IPS-11a (cell line): ENCODE data around the gene GJD3.
A peak's percentile ranks its signal among the peaks of the same experiment; 100 is the strongest.
"Not testable (repeated sequence)": the region's sequence is repeated elsewhere in the genome, so short reads cannot be mapped to it uniquely, and the experiment has no call there.

Experiments used
- H3K4me3 ChIP-seq: one replicate; pipeline ENCODE4 v1.5.1; 2013; ENCODE audit warnings: low read depth, low read length, control low read depth

GJD3 gene, protein sequence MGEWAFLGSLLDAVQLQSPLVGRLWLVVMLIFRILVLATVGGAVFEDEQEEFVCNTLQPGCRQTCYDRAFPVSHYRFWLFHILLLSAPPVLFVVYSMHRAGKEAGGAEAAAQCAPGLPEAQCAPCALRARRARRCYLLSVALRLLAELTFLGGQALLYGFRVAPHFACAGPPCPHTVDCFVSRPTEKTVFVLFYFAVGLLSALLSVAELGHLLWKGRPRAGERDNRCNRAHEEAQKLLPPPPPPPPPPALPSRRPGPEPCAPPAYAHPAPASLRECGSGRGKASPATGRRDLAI

DNA sequence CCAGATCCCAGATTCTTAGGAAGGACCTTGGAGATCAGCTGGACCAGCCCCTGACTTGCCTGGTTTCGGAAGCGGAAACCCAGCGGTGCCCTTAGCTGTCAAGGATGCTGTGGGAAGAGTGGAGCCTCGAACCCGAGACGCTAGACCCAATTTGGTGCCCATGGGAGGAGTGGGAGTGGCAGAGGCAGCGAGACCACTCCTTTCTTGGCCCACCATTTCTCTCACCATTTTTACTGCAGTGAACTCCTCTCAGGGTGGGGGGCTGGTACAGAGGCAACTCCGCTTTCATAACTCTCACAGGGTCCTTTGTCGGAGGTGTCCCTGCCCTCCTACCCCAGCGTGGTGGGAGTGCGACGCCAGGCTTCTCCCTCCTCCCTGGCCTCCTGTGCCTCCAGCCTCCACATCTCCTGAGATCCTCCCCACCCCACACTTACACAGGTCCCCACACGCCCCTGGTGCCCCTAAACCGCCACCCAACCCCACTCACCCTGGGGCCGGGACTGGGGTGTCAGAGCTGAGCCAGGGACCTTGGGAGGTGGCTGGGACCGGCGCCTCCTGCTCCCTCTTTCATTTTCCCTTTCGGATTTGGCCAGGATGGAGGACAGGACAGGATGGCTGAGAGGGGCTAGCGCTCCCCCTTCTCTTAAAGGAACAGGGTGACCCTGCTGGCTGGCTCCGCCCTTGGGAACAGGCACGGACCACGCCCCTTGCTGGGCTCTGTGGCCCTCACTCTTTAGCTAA lies at the start of gene GJD3:
Gene GJD3, minus strand, starts transcription at position 617 of the 741 bp plus-strand sequence. CDS start 922 bp downstream, outside the sequence.
- peak within 1 kb of the TSS; percentile 37 for H3K4me3 ChIP-seq

DNA sequence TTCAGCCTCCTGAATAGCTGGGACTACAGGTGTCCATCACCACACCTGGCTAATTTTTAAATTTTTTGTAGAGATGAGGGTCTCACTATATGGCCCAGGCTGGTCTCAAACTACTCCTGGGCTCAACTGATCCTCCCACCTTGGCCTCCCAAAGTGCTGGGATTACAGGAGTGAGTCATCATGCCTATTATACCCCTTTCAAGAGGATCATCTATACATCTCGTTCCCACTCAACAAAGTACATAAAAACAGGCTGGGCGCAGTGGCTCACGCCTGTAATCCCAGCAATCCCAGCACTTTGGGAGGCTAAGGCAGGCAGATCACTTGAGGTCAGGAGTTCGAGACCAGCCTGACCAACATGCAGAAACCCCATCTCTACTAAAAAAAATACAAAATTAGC lies 49.8 kb upstream of the GJD3 start:
- H3K4me3 ChIP-seq = not testable (repeated sequence)

- no peak overlapping the region for H3K4me3 ChIP-seq
These were observed 48.3 kb upstream of the GJD3 start for GRCh38 chr17:40412880-40413279.

- no peak overlapping the region for H3K4me3 ChIP-seq
These were observed 47.3 kb upstream of the GJD3 start for GRCh38 chr17:40411821-40412220.

DNA sequence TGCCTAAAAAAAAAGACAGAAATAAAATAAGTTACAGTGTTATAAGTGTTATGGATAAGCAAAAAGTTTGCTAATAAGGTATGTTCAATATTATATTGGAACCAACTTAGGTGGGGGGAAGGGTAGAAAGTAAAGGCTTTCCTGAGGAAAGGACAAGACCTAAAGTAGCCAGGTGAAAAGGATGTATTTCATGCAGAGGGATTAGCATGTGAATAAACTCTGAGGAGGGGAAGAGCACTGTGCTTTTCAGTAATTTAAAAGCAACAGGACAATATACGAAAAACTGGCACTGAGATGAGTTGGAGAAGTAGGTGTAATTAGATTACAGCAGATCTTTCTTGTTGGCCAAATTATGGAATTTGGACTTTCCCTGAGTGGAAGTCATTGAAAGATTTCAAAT lies 45.5 kb upstream of the GJD3 start:
- H3K4me3 ChIP-seq = no peak overlapping the region

DNA sequence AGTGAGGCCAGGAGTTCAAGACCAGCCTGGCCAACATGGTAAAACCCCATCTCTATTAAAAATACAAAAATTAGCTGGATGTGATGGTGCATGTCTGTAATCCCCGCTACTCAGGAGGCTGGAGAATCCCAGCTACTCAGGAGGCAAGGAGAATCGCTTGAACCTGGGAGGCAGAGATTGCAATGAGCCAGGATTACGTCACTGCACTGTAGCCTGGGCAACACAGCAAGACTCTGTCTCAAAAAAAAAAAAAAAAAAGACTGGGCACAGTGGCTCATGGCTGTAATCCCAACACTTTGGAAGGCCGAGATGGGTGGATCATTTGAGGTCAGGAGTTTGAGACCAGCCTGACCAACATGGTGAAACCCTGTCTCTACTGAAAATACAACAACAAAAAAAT lies 45.0 kb upstream of the GJD3 start:
- H3K4me3 ChIP-seq = not testable (repeated sequence)

GRCh38 chr17:40407460-40407859 lies 42.9 kb upstream of the GJD3 start:
- no peak overlapping the region for H3K4me3 ChIP-seq

GRCh38 chr17:40404003-40404402 lies 39.5 kb upstream of the GJD3 start:
- H3K4me3 ChIP-seq = no peak overlapping the region

GRCh38 chr17:40402668-40403067 lies 38.1 kb upstream of the GJD3 start:
- H3K4me3 ChIP-seq = no peak overlapping the region

- H3K4me3 ChIP-seq = no peak overlapping the region
These were observed 34.6 kb upstream of the GJD3 start for GRCh38 chr17:40399185-40399584.

GRCh38 chr17:40386555-40386954 lies 22.0 kb upstream of the GJD3 start:
- H3K4me3 ChIP-seq = not testable (repeated sequence)

DNA sequence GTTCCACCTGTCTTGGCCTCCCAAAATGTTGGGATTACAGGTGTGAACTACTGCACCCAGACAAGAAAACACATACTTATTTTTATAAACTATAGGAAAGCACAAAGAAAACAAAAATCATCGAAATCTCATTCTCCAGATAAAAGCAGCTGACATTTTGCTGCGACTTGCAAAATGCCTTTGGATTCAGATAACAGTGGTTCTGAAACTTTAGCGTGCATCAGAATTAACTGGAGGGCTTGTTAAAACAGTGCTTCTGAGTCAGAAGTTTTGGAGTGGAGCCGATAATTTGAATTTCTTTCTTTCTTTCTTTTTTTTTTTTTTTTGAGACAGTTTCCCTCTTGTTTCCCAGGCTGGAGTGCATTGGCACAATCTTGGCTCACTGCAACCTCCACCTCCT lies 17.7 kb upstream of the GJD3 start:
- no peak overlapping the region for H3K4me3 ChIP-seq

DNA sequence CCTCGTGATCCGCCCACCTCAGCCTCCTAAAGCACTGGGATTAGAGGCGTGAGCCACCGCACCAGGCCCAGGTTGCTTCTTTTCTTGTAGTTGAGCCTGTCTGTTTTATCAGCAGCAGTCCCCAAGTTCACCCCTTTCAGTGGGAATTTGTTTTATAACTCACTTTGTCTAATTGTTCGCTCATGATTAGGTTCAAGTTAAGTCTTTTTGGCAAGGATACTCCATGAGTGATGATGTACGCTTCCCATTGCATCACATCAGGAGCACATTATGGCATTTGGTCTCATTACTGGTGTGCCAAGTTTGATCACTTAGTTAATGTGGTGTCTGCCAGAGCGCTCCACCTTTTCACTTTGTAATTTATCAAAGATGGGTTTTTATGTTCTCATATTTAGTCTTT lies 14.4 kb upstream of the GJD3 start:
- H3K4me3 ChIP-seq = no peak overlapping the region

- H3K4me3 ChIP-seq = no peak overlapping the region
These were observed 13.3 kb upstream of the GJD3 start for GRCh38 chr17:40377832-40378231.

DNA sequence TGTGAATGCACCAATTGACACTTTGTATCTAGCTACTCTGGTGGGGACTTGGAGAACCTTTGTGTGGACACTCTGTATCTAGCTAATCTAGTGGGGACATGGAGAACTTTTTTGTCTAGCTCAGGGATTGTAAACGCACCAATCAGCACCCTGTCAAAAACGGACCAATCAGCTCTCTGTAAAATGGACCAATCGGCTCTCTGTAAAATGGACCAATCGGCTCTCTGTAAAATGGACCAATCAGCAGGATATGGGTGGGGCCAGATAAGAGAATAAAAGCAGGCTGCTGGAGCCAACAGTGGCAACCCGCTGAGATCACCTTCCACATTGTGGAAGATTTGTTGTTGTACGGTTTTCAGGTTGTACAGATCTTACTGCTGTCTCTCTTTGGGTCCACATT lies 12.0 kb upstream of the GJD3 start:
- not testable (repeated sequence) for H3K4me3 ChIP-seq

DNA sequence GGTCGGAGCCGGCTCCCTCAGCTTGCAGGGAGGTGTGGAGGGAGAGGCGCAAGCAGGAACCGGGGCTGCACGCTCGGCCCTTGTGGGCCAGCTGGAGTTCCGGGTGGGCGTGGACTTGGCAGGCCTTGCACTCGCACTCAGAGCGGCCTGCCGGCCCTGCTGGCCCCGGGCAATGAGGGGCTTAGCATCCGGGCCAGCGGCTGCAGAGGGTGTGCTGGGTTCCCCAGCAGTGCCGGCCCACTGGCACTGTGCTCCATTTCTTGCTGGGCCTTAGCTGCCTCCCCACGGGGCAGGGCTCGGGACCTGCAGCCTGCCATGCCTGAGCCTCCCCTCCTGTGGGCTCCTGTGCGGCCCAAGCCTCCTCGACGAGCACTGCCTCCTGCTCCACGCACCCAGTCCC lies 11.2 kb upstream of the GJD3 start:
- H3K4me3 ChIP-seq = not testable (repeated sequence)

GRCh38 chr17:40374821-40375498 lies 10.4 kb upstream of the GJD3 start:
- no peak overlapping the region for H3K4me3 ChIP-seq

- no peak overlapping the region for H3K4me3 ChIP-seq
These were observed 9.5 kb upstream of the GJD3 start for GRCh38 chr17:40373999-40374398.

- no peak overlapping the region for H3K4me3 ChIP-seq
These were observed 8.8 kb upstream of the GJD3 start for GRCh38 chr17:40373324-40373723.

DNA sequence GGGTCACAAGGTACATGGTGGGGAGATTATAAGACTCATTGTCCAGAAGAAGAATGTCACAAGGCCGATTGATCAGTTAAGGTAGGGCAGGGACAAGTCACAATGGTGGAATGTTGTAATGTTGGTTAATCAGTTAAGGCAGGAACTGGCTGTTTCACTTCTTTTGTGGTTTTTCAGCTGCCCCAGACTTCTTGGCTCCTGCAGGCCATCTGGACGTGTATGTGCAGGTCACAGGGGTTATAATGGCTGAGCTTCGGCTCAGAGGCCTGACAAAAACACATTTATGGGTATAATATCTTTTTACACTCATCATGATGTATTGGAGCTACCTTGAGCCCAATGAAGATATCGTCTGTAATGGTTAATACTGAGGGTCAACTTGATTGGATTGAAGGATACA lies 8.1 kb upstream of the GJD3 start:
- H3K4me3 ChIP-seq = not testable (repeated sequence)

DNA sequence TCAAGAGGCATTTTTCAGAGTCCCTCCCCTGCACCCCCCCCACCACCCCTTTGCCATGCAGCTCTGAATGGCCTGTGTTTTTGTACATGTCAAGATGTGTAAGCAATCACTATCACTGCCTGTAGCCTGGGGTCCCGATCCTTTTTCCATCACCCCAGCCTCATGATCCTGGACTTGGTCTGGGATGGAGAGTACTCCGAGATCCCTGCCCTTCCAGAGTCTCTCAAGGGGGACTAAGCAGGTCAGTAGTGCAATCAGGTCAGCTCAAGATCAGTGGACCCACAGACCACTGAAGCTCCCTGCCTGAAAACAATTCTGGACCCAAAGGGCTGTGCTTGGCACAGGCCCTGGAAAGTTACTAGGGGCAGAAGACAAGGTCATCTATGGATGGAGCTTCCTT lies 7.5 kb upstream of the GJD3 start:
- no peak overlapping the region for H3K4me3 ChIP-seq
